RWPE1 (cell line): ENCODE results near the gene OXER1.

Source experiments
- CTCF ChIA-PET: fragments of 350-600 bp; sonication (Branson Sonifier 250); formaldehyde crosslinking; extraction: SDS; loops from one replicate; lab custom pipeline; 2021; lab: Yijun Ruan, JAX
- POLR2A ChIA-PET: fragments of 400-600 bp; formaldehyde crosslinking; extraction: SDS; loops from one replicate; lab custom pipeline; 2020; ENCODE audit warnings: antibody characterized with exemption; ENCODE audit not compliant: low non-redundant PET; lab: Yijun Ruan, JAX
- DNase-seq: peaks from one replicate; pipeline ENCODE4 v3.0.0; 2012; ENCODE audit warnings: low spot score
- H3K27ac ChIP-seq: fragments of 450-650 bp; 2 replicates; pipeline ENCODE4 v1.5.1; 2017
- CTCF ChIP-seq: fragments of 450-650 bp; conservative IDR thresholded peaks from 2 replicates; pipeline ENCODE4 v1.5.1; 2017; ENCODE audit warnings: low read depth, mild to moderate bottlenecking

OXER1 gene

GRCh38 chr2:42748840-42749239, 15.1 kb downstream of the OXER1 start:
- POLR2A ChIA-PET = no interaction called here
- DNase-seq = no peak
- CTCF ChIA-PET = interaction anchor here (0.6 kb wide), 1 partner anchor 828 kb away, joined by 3 read pairs; no protein-coding TSS in a partner anchor
- no peak for TF ChIP-seq CTCF
- no peak overlapping the region for H3K27ac ChIP-seq

GRCh38 chr2:42747422-42747821, 16.5 kb downstream of the OXER1 start:
- no peak for TF ChIP-seq CTCF
- DNase-seq = no peak
- CTCF ChIA-PET = interaction anchor here (0.5 to 0.6 kb wide), 2 partner anchors 95 to 278 kb away, joined by 3 read pairs; no protein-coding TSS in a partner anchor
- H3K27ac ChIP-seq = no peak overlapping the region
- POLR2A ChIA-PET = no interaction called here

- ChIA-PET CTCF (no interaction called here), POLR2A (no interaction called here)
- no peak overlapping the region for H3K27ac ChIP-seq
- no peak for TF ChIP-seq CTCF
- DNase-seq = no peak
These were observed 19.3 kb downstream of the OXER1 start for GRCh38 chr2:42744545-42745082.

- CTCF ChIA-PET = interaction anchor here (0.5 kb wide), 1 partner anchor 773 kb away, joined by 3 read pairs; no protein-coding TSS in a partner anchor
- no peak for TF ChIP-seq CTCF
- H3K27ac ChIP-seq = no peak overlapping the region
These were observed 20.3 kb downstream of the OXER1 start for GRCh38 chr2:42743659-42743990.

GRCh38 chr2:42742740-42743658, 20.9 kb downstream of the OXER1 start:
- no peak for DNase-seq
- H3K27ac ChIP-seq = no peak overlapping the region
- no peak for TF ChIP-seq CTCF
- POLR2A ChIA-PET = no interaction called here
- CTCF ChIA-PET = interaction anchor here (0.5 to 0.7 kb wide), 2 partner anchors 10 to 774 kb away, joined by 3 to 5 read pairs; no protein-coding TSS in a partner anchor

More at GRCh38 chr2:42743659-42743990, 20.3 kb downstream of the OXER1 start:
- POLR2A ChIA-PET = no interaction called here
- DNase-seq = no peak

- TF ChIP-seq CTCF = no peak
- no peak overlapping the region for H3K27ac ChIP-seq
- CTCF ChIA-PET = interaction anchor here (0.7 kb wide), 1 partner anchor 28 kb away, joined by 4 read pairs; no protein-coding TSS in a partner anchor
- POLR2A ChIA-PET = no interaction called here
- no peak for DNase-seq
These were observed 22.8 kb downstream of the OXER1 start for GRCh38 chr2:42741140-42741539.
